Endodermal cell (in vitro differentiated cells): ENCODE results near the gene KCNJ10. TPM values are rescaled to one million over a fixed set of nuclear protein-coding genes. Genes with fewer than 3 reads are reported as not detected.
"Not testable (repeated sequence)": the region's sequence is repeated elsewhere in the genome, so short reads cannot be mapped to it uniquely, and the experiment has no call there.

Source experiments
- DNase-seq: peaks from one replicate; pipeline ENCODE4 v3.0.0-alpha.2; 2017
- H3K27ac ChIP-seq: 2 replicates; pipeline ENCODE4 v1.5.1; 2013; ENCODE audit warnings: mild to moderate bottlenecking, low read depth, low read length, moderate library complexity
- H3K27me3 ChIP-seq: 2 replicates; pipeline ENCODE4 v1.6.1; 2013; ENCODE audit warnings: mild to moderate bottlenecking, low read length, moderate library complexity; ENCODE audit not compliant: insufficient read depth, control insufficient read depth, poor library complexity, severe bottlenecking
- H3K36me3 ChIP-seq: 2 replicates; pipeline ENCODE4 v1.7.0; 2013; ENCODE audit warnings: mild to moderate bottlenecking, low read length, moderate library complexity; ENCODE audit not compliant: control insufficient read depth, insufficient read depth
- H3K4me1 ChIP-seq: one replicate; pipeline ENCODE4 v1.7.0; 2013; ENCODE audit warnings: low read length; ENCODE audit not compliant: control insufficient read depth, insufficient read depth
- H3K4me3 ChIP-seq: 2 replicates; pipeline ENCODE4 v1.5.1; 2013; ENCODE audit warnings: mild to moderate bottlenecking, low read length, moderate library complexity
- H3K9ac ChIP-seq: 2 replicates; pipeline ENCODE4 v1.6.1; 2013; ENCODE audit warnings: mild to moderate bottlenecking, low read length, moderate library complexity; ENCODE audit not compliant: poor library complexity, severe bottlenecking; ENCODE audit errors: extremely low read depth
- H3K9me3 ChIP-seq: 2 replicates; pipeline ENCODE4 v1.6.1; 2013; ENCODE audit warnings: mild to moderate bottlenecking, low read length, moderate library complexity; ENCODE audit not compliant: control insufficient read depth
- H3K27ac Mint-ChIP-seq: 2 replicates; pipeline ENCODE4 v1.8.0; 2020; ENCODE audit warnings: mixed read lengths
- H3K27me3 Mint-ChIP-seq: 2 replicates; pipeline ENCODE4 v1.8.0; 2021; ENCODE audit warnings: mild to moderate bottlenecking, mixed read lengths; ENCODE audit not compliant: insufficient read depth
- H3K36me3 Mint-ChIP-seq: 2 replicates; pipeline ENCODE4 v1.8.0; 2020; ENCODE audit warnings: low read depth, mixed read lengths
- H3K4me1 Mint-ChIP-seq: 2 replicates; pipeline ENCODE4 v1.8.0; 2020; ENCODE audit warnings: mixed read lengths
- H3K4me3 Mint-ChIP-seq: 2 replicates; pipeline ENCODE4 v1.8.0; 2020; ENCODE audit warnings: mild to moderate bottlenecking, moderate library complexity, mixed read lengths
- H3K9me3 Mint-ChIP-seq: 2 replicates; pipeline ENCODE4 v1.8.0; 2020; ENCODE audit warnings: mild to moderate bottlenecking, mixed read lengths
- CTCF ChIP-seq: fragments of 200-600 bp; sonication (generic); conservative IDR thresholded peaks from 2 replicates; pipeline ENCODE4 v1.5.0; 2021; ENCODE audit warnings: antibody characterized with exemption, mild to moderate bottlenecking
- WGBS, 2 experiments: methylation state at CpG; one replicate each; pipeline versions ENCODE4 v1.1.5 to v1.1.7; 2013; ENCODE audit warnings: missing lambda C conversion rate in 2 of 2, mixed read lengths in 1 of 2; ENCODE audit not compliant: insufficient coverage in 1 of 2, insufficient read length in 1 of 2; 5-methylcytosine and 5-hydroxymethylcytosine counted together
- total RNA-seq, 2 donors: library from RNA; stranded (reverse); fragmentation: NEBNext Ultra II Directional in 1 of 2; extraction: Animal tissue kit (Norgen Biotek cat#: 25700) in 1 of 2; gene quantifications; 2 replicates in 1 of 2; 3 replicates in 1 of 2; pipeline ENCODE4 v1.2.1, GENCODE V29; 2021

Gene KCNJ10
- total RNA-seq, 2 donors from 2014 or later, result 0.26 TPM; not detected in 1

DNA sequence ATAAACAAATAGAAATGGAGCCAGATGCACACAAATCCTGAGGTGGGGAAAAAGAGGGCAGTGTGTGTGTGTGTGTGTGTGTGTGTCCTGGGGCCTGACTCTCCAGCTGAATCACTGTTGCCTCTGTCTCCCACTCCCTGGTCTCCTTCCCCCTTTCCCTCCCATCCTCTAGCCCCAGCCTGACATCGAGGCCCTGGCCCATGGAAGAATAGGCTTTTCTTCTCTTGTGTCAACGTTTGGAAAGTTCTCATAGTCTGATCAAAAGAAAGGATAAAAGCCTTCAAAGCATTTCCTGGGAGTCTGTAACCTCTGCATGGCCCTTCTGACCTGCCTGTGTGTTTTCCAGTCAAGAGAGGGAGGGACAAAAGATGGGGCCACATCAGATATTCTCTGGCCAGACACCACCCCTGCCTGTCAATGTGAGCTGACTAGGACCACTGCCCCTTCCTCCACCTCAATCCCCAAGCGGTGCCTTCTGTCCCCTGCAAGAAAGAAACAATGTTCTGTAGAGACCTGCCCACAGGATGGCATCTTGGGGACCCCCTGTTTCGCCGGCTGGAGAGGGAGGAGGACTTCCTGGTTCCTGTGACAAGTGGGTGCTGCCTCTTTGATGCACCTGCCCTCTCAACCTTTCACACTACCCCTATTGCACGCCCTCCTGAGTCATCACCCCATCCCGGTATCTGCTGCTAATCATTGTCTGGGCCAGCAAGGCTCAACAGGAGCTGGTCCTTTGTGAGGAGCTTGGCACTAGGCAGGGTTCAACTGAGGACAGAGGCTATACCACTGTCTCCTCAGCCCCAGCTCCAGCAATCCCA, 16.2 kb downstream of the KCNJ10 start:
- 29 to 74% methylated on average over 1 to 7 of the region's 7 CpGs for WGBS, 2 experiments
- peak; percentile 35 for DNase-seq
- no peak overlapping the region for H3K4me3 Mint-ChIP-seq
- H3K9me3 ChIP-seq, result no peaks in the 10 kb centered on the region
- H3K36me3 ChIP-seq, result no peaks in the 10 kb centered on the region
- peaks cover 11% of the 10 kb centered on the region for H3K4me1 ChIP-seq
- H3K27me3 Mint-ChIP-seq, result peaks cover 34% of the 10 kb centered on the region
- H3K4me3 ChIP-seq, result no peak overlapping the region
- no peaks in the 10 kb centered on the region for H3K9me3 Mint-ChIP-seq
- peaks cover 17% of the 10 kb centered on the region for H3K4me1 Mint-ChIP-seq
- H3K27ac ChIP-seq, result peak overlapping the region; percentile 28
- H3K9ac ChIP-seq, result no peak overlapping the region
- peaks cover 5% of the 10 kb centered on the region for H3K27me3 ChIP-seq
- TF ChIP-seq CTCF, result no peak
- no peak overlapping the region for H3K27ac Mint-ChIP-seq
- H3K36me3 Mint-ChIP-seq, result no peaks in the 10 kb centered on the region

GRCh38 chr1:160052936-160053335, 17.0 kb downstream of the KCNJ10 start:
- H3K27me3 Mint-ChIP-seq, result peaks cover 29% of the 10 kb centered on the region
- no peaks in the 10 kb centered on the region for H3K36me3 ChIP-seq
- H3K27ac ChIP-seq, result no peak overlapping the region
- no peak overlapping the region for H3K4me3 ChIP-seq
- H3K9me3 ChIP-seq, result no peaks in the 10 kb centered on the region
- H3K9me3 Mint-ChIP-seq, result no peaks in the 10 kb centered on the region
- TF ChIP-seq CTCF, result no peak
- no peaks in the 10 kb centered on the region for H3K36me3 Mint-ChIP-seq
- no peak overlapping the region for H3K9ac ChIP-seq
- 85 to 93% methylated on average over 4 to 6 of the region's 6 CpGs for WGBS, 2 experiments
- no peak overlapping the region for H3K27ac Mint-ChIP-seq
- no peak overlapping the region for H3K4me3 Mint-ChIP-seq
- DNase-seq, result no peak
- peaks cover 5% of the 10 kb centered on the region for H3K27me3 ChIP-seq
- peaks cover 11% of the 10 kb centered on the region for H3K4me1 ChIP-seq
- H3K4me1 Mint-ChIP-seq, result peaks cover 25% of the 10 kb centered on the region

DNA sequence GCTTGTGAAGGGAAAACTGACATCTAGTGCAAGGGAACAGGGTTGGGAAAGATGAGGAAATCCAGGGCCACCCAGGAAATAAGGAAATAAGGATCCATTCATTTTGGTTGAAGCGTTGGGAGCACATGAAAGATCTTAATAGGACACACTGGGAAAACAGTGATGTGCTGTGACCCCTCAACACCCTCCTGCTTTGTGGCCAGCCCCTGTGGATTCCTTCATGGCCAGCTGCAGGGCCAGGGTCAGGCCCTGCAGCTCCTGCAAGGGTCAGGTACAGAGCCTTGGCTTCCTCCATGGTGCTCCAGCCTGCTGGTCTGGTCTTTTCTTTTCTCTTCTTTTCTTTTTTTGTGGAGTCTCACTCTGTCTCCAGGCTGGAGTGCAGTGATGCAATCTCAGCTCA, 19.3 kb downstream of the KCNJ10 start:
- Mint-ChIP-seq H3K36me3 (no peaks in the 10 kb centered on the region), H3K27me3 (peaks cover 20% of the 10 kb centered on the region), H3K4me1 (peaks cover 40% of the 10 kb centered on the region), H3K9me3 (no peaks in the 10 kb centered on the region), H3K27ac (no peak overlapping the region), H3K4me3 (no peak overlapping the region)
- H3K4me3 ChIP-seq, result no peak overlapping the region
- peaks cover 5% of the 10 kb centered on the region for H3K27me3 ChIP-seq
- TF ChIP-seq CTCF, result no peak
- H3K9me3 ChIP-seq, result no peaks in the 10 kb centered on the region
- H3K36me3 ChIP-seq, result no peaks in the 10 kb centered on the region
- peak; percentile 7 for DNase-seq
- no peak overlapping the region for H3K27ac ChIP-seq
- peaks cover 10% of the 10 kb centered on the region for H3K4me1 ChIP-seq
- no peak overlapping the region for H3K9ac ChIP-seq
- WGBS, 2 experiments, result 93 to 100% methylated on average over 1 of the region's 1 CpG

- DNase-seq, H3K27ac ChIP-seq, H3K9ac ChIP-seq, H3K27me3 ChIP-seq, H3K27ac Mint-ChIP-seq, H3K4me1 ChIP-seq, H3K4me3 Mint-ChIP-seq, H3K9me3 ChIP-seq, H3K36me3 ChIP-seq, H3K9me3 Mint-ChIP-seq, H3K36me3 Mint-ChIP-seq, H3K4me3 ChIP-seq: not testable (repeated sequence)
- 90 to 92% methylated on average over 2 of the region's 2 CpGs for WGBS, 2 experiments
- H3K4me1 Mint-ChIP-seq, result peaks cover 42% of the 10 kb centered on the region
- peaks cover 18% of the 10 kb centered on the region for H3K27me3 Mint-ChIP-seq
Measured at GRCh38 chr1:160050182-160050581, 19.8 kb downstream of the KCNJ10 start.
